ENCODE results near the gene PBX1.

Gene PBX1

DNA sequence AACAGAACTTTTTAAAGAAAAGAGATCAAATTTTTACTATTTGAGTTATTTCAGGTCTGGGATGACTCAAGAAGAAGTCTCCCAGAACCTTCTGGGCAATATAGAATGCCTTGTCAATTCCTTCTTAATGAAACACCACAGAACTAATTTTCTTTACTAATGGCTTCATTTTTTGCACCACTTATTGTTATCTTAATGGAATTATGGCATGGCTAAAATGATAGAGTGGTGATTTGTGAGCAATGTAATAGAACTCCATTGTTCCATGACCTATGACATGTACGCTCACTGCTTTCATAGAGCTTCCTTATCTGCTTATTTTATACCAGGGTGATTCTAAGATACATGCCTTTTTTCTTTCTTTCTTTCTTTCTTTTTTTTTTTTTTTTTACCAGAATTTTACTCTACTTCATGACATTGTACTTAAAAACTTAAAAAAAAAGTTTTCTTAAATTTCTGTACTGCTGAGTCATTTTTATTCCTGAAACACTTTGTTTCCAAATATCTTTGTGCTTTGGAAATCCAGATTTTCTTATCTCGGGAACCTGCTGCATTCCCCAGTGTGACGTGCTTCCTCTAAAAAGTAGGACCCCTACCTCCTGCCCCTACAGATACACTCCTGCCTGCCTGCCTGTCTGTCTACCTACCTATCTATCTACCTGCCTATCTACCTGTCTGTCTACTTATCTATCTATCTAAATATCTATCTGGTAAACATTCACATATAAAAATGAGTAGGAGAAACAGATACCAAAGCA is 284.9 kb downstream of the PBX1 start:
- DNase-seq, result no peak

DNA sequence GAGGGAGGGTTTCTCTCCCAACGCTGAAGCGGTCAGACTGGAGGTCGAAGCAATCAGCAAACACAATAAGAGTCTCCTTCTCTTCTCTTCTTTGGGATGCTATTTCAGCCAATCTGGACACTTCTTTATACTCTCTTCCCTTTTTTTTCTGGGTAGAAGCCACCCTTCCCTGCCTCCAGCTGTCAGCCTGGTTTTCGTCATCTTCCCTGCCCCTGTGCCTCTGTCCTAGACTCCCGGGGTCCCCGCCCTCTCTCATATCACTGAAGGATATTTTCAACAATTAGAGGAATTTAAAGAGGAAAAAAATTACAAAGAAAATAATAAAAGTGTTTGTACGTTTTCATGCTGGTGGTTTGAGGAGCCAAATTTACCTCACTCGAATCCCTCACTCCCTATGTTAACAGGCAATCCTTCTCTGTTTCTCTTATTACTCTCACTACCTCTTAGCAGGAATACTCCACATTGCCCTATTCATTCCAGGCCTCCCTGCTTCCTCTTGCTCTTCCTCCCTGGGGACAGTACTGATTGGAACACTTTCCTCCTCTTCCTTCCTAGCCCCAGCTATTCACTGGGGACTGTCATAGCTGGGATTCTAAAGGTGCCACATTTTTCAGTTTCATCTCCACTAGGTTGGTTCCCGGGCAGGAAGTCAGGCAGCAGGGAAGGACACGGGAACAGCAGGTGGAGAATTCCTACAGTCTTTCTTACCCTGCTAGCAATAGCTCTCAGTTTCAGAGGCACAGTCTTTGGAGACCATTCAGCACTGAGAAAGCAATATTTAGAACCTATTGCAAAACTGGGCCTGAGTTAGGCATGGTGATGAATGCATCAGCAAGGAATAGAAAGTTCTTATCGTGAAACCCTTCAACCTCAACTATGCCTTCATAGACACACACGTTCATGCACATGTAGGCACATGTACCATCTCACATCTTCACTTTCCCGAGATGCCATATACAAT is 288.0 kb downstream of the PBX1 start:
- DNase-seq, result no peak

GRCh38 chr1:164853146-164853545 is 294.2 kb downstream of the PBX1 start:
- no peak for DNase-seq

DNA sequence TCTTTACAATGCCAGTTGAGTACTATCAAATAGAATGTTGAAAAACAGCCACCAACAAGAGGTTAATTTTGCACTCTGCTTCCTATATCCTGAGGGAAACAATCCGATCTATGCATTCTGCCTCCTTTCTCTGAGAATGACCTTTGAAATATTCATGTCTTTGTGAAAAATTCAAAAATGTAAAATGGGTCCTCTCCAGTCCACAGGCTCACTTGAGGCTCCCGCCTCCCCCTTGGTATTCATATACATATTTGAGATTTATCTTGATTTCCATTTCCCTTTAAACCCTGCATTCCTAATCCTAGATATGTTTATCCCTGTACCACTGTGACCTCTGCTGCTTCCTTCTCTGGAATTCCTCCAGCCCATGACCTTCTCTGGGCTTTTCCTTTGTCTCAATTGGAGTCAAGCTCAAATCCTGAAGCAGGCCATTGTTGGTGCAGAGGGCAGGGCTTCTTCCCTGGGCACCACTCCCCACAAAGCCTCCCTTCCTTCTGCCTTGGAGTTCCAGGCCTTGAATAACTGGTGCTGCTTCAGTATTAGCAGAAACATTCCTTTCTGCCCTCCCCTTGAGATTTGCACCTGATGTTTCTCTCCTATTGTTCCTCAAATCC is 296.8 kb downstream of the PBX1 start:
- no peak for DNase-seq

DNA sequence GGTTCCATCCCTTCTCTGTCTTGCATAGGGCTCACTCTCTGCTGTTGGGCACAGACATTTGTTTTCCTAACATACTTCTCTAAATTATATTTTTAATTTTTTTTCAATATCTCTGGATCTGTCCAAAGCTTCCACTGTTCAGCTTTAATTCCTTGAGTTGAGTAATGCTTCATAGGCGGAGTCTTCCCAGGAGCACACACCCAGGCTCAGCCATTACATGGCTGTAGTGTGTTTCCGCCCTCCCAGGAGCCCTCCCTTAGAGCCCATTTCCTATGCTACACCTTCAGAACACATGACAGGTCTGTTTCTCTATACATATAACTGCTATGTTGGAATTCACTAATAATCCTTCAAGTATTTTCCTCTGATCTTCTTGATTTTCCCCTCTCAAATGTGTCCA is 297.4 kb downstream of the PBX1 start:
- no peak for DNase-seq

- no peak for DNase-seq
Observed at GRCh38 chr1:164857439-164857838, 298.5 kb downstream of the PBX1 start.

DNA sequence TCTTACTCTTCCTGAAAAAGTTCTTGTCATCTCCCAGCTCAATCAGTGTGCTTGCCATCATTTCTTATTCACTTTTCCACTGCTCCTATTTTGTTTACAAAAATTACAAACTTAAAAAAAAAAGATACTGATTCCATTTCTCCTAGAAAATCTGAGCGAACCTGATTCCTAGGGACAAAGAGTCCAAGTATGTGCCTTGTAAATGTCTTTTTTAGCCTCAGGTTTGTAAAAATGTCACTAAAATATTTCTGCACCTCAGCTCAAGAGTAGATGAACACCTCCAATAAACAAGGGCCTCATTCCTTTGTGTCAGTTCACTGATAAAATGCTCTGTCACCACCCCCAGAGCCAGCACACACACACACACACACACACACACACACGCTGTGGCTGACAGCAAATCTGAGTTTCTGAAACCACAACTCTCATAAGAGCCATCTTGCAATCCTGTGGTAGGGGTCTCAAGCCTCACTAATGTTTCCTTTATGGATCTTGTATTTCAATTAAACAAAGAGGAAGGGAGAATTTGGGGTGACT is 299.2 kb downstream of the PBX1 start:
- DNase-seq, result peak; percentile 12

- DNase-seq, result no peak
Observed at GRCh38 chr1:164861632-164862031, 302.6 kb downstream of the PBX1 start.

DNA sequence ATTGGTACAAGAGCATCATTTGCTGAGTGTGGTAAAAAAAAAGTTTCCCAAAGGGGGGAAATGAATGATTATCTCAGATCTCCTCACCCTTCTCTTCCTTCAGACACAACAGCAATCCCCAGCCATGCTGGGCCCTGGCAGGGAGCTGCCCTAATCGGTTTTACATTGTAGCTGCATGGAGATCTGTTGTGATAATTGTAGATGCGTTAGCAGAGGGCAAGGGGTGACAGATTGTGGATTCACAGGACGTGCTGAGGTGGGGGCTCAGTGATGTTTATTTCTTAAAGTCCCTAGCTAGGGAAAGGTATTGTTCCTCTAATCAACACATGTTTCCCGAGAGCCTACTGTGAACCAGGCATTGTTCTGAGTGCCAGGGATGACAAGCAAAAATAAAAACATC is 304.1 kb downstream of the PBX1 start:
- DNase-seq, result no peak

GRCh38 chr1:164864161-164864560 is 305.2 kb downstream of the PBX1 start:
- DNase-seq, result no peak

DNA sequence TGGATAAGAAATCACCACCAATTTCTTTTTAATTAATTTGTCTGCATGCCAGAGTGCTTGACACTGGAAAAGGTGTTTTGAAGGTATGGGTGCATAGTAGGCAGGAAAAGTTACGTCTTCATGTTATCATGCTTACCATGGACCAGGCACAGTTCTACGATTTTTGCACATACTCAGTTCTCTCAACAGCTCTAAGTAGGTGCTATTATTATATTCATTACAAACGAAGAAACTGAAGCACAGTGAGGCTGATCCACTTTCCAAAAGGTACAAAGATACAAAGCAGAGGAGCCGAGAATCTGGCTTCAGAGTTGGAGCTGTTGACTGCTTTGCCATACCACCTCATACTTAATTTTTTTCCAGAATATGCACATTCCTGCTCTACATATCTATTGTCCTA is 306.4 kb downstream of the PBX1 start:
- no peak for DNase-seq

DNA sequence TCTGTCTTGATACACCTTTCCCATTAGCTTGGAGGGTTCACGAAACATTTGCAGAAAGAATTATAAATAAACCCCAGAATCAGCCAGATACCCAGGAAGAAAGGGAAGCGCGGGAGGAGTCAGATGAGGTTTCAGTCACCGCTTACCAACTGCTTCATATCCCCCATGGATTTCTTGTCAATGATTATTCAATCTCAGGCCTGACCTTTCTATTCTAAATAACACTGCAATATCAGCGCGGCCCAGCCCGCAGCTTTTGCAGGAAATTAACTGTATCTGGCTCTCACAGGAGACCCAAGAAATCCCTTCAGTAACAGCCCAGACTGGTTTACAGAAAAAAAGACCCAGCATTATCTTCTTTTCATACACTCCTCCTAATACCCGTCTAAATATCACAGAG is 308.6 kb downstream of the PBX1 start:
- DNase-seq, result no peak

- DNase-seq, result no peak
Observed at GRCh38 chr1:164868990-164869389, 310.0 kb downstream of the PBX1 start.

GRCh38 chr1:164875518-164875917 is 316.5 kb downstream of the PBX1 start:
- no peak for DNase-seq

- DNase-seq, result no peak
Observed at GRCh38 chr1:164876398-164877116, 317.6 kb downstream of the PBX1 start.

DNA sequence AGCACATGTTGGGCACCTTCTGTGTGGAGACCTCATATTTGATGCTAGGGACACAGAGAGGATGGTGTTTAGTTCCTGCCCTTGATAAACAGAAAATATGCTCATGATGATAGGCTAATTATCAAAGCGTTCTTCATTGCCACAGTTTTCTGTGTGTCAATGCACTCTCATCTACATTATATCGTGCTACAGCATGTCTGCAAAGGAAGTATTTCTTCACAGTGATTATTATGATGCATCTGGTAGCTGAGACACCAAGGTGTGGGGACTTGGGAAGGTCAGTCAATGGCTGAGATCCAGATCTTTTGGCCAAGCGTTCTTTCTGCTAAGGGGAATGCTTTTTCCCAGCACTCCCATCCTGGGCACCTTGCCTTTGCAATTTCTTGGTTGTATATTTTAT is 321.2 kb downstream of the PBX1 start:
- DNase-seq, result no peak

DNA sequence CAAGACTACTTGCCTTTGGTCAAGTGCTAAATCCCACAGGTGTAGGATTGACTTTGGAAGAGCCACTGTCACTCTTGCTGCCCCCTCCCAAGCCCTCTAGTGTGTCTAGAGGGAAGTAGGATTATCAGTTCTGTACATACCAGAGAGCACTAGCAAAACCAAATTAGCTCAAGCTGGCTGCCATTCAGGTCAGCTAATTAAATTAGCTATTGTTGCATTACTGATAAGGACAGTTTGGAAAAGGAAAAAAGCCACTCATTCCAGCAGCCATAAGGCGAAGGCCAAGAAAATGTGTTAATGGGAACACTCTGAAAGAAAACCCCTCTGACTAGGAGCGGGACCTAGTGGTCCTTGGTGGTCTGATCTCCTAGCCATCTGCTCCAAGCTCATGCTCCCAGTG is 321.7 kb downstream of the PBX1 start:
- no peak for DNase-seq

DNA sequence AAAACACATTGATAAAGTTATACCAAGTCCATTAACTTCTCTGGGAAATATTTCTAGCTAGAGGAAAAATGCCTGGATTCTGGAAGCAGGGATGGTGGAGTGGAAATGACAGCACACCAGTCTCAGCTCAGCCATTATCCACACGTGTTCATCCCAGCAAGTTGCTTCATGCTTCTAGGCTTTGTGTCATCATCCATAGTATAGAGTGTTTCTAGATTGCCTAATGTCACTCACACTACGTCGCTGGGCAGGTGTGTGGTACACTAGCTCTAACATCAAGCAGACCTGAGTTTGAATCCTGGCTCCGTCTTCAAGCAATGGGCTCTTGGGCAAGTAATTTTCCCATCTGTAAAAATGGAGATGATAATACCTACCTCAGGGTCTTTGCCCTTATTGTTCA is 326.3 kb downstream of the PBX1 start:
- DNase-seq, result no peak

DNA sequence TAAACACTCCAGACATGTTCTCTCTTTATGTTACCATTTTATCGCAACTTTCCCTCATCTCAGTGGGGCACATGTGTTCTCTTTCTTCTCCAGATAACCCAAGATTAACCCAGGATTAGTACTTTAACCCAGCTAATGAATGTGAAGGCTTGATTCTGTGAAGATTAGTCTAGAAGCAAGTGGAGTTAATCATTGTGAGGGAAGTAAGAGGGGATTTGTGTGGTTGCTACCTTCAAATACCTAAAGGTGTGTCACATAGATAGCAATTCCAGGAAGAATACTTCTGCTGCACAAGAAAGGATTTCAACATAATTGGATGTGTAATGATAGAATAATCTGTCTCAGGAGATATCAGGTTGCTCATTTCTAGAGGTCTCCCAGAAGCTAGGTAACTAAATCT is 327.1 kb downstream of the PBX1 start:
- DNase-seq, result no peak

DNA sequence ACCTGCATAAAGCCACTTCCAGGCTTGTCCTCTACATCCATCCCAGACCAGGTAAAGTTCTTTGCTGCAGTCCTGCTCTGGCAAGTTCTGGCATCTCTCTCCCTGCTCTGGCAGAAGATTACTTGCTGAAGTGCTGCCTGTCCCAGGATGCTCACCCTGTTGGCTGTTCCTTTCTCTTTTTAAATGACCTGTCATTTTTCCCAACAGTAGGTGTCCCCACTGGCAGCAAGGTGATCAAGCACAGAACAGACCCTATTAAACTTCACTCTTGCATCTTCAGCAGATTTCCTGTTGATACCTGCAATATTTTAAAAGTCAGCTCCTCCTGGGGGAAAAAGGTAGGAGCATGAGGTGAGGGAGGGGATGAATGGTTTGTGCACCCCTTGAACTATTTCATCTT is 332.6 kb downstream of the PBX1 start:
- no peak for DNase-seq

GRCh38 chr1:164895026-164895912 is 336.3 kb downstream of the PBX1 start:
- DNase-seq, result no peak

- no peak for DNase-seq
Observed at GRCh38 chr1:164901031-164901430, 342.0 kb downstream of the PBX1 start.

Data from OCI-M1 (cell line).